GM18861 (cell line): ENCODE results near the gene ANKRD17.
"Not testable (repeated sequence)": the region's sequence is repeated elsewhere in the genome, so short reads cannot be mapped to it uniquely, and the experiment has no call there.

Experiments used
- ATAC-seq: cut with Tn5 transposase; IDR thresholded peaks from one replicate; pipeline ENCODE4 v1.9.1; 2021; ENCODE audit not compliant: unreplicated experiment

The ANKRD17 gene

DNA sequence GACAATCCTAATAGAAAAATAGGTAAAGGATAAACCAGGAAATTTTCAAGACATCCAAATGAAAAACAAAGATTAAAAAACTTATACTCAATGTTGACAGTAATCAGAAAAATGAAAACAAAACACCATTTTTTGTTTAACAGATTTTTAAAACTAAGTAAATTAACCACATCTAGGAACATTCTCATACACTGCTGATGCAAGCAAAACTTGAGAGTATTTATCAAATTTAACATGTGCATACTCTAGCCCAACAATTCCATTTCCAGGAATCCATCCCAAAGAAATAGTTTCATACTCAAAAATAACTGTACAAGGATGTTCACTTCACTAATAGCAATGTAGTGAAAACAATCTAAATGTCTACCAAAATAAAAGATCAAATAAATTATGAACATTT is 11.5 kb downstream of the ANKRD17 start:
- no peak for ATAC-seq

- ATAC-seq, result no peak
Measured at GRCh38 chr4:73245955-73246354, 12.6 kb downstream of the ANKRD17 start.

GRCh38 chr4:73244945-73245601 is 13.5 kb downstream of the ANKRD17 start:
- ATAC-seq, result no peak

DNA sequence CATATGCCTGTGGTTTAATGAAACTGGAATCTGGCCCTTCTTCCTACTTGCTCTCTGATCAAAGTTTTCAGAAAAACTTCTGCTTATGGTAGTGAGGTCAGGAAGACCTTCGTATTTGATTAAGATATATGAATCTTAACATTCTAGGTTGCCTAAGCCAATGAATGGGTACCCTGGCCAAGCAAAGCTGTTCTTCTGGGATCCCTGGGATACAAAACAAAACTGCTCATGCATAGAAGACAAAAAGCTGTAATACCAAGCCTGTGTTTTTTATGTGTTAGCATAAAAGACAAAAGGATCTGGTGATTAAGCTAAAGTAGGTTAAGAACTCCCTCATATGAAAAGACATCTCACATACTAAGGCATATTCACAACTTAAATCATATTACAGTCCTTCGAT is 21.6 kb downstream of the ANKRD17 start:
- no peak for ATAC-seq

GRCh38 chr4:73236151-73236550 is 22.4 kb downstream of the ANKRD17 start:
- ATAC-seq, result no peak

- no peak for ATAC-seq
Measured at GRCh38 chr4:73234712-73235111, 23.9 kb downstream of the ANKRD17 start.

GRCh38 chr4:73231518-73232487 is 26.8 kb downstream of the ANKRD17 start:
- ATAC-seq, result no peak

DNA sequence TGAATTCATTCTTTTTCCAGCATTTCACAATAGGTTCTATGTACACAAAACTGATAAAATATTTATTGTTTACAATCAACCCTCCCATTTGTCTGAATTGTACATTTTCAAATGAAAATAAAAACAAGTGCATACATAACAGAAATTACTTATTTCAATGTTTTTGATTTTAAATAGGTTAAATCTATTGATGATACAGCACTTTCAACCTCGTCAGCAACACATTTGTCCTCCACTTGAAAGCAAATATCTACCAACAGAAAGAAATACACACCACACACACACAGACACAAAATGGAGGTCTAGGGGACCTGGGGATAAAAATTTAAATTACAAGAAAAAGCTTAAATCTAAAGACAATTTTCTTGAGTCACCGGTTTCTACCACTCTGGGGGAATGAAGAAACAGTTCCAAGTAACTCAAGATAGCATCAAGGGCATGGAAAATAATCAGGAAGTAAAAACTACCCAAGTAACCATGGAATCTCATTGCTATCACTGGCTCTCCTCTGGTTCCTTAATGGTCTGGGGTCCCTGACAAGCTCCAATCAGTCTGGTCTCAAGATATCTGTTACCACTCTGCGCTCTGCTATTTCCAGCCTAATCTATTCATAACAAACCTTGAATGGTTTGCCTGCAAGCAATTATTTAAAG is 27.6 kb downstream of the ANKRD17 start:
- no peak for ATAC-seq

GRCh38 chr4:73228800-73229199 is 29.8 kb downstream of the ANKRD17 start:
- ATAC-seq, result not testable (repeated sequence)

DNA sequence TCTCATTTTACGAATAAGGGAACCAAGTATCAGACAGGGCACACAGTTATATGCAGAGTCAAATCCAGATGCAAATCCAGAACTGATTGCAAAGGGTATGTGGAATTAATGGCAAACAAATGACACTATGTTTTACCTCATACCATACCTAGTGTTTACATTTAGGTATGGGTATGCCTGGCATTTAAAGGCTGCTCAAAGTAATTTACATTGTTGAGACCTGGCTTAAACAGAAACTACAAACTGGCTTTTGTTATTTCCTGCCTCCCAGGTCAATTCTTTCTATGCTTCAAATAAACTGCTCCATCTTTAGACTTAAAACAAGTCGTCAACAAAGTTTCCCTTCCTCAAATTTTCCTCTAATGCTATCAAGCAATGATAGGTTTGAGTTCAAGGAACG is 33.7 kb downstream of the ANKRD17 start:
- no peak for ATAC-seq

GRCh38 chr4:73223258-73223650 is 35.3 kb downstream of the ANKRD17 start:
- peak; percentile 10 for ATAC-seq

GRCh38 chr4:73222466-73223257 is 35.9 kb downstream of the ANKRD17 start:
- peak; percentile 99 for ATAC-seq

DNA sequence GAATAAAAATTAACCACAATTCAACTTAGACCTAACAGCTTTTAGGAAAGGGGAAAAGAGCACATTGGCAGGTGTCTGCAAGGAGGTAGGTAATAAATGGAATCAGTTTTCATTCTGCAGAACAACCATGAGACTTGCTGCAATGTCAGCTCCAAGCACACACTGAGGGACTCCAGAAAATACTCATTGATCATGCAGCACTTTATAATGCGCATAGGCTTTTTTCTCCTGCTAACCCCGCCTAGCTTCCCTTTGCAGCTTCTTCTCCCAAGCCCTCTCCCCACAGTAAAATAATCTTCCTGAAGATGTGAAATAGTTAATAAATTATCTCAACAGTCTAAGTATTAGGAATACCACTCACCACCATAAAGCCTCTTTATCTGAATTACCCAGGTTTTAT is 36.9 kb downstream of the ANKRD17 start:
- ATAC-seq, result no peak

DNA sequence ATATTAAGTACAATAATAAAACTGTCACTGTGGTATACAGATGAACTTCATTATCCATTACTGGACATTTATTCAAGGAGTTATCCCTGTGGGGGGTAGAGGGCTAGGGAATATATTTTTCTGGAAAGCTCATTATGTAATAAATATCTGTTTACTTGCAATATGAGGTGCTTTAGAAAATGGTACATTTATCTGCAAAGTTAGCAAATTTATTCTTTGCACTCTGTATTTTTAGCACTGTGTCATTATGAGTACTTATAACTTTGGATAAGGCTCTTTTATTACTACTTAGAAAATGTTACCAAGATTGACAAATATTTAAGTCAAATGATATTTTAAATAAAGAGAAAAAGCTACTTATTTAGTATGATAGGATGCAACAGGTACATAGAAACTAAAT is 37.8 kb downstream of the ANKRD17 start:
- ATAC-seq, result no peak

DNA sequence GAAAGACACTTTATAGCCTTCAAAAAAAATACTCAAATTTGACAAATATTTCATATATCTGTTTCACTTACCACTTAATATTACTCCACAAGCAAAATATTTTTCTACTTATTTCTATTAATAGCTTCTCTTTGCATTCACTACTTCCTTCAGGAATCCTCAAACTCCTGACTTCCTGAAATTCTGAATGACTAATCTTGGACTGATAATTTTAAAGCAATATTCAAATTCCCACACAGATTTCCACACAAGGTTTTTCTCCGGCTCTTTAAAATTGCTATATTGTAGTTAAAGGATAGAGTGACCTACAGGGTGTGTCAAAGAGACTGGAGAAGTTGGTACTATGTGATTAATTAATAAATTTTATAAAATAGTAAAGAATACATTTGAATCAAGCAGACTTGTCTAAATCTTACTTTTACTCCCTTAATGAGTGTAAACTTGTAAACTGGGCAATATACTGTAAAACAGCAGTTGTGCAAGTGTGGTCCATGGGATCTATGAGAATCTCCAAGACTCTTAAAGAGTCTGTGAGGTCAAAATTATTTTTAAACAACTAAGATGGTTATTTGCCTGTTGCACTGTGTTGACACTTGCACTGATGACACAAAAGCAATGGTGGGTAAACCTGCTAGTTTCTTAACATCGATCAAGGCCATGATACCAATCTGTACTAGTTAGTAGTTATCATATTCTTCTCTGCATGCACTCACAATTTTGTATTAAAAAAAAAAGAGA is 44.5 kb downstream of the ANKRD17 start:
- ATAC-seq, result no peak

DNA sequence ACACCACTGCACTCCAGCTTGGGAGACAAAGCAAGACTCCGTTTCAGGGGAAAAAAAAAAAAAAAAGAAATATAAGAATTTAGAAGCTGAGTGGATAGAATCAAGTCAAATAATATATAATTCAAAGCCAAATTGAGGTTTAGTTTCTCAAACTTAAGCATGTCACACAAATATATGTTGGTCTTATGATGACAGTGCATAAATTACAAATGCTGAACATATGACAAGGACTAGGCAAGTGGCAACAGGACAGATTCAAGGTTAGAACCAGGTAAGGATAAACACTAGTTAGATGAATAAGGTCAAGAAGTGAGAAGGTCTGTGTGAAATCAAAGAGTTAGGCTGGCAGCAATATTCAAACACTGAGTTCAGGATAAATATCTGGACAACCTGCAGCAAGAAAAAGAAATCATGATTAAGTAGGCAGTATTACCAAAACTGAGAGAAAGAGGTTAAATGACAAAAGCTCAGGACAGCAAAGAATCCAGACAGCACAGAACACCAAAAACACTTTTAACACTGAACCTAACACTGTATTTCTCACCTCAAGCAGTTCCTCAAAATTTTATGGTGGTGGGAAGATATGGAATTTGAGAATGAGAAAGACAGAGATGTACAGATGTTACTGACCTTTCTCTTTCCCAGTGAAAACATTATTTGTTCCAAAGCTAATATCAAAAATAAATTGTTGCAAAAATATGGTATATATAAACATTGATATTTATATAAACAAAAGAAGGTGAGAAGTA is 45.4 kb downstream of the ANKRD17 start:
- no peak for ATAC-seq

- ATAC-seq, result no peak
Measured at GRCh38 chr4:73211968-73212367, 46.6 kb downstream of the ANKRD17 start.

GRCh38 chr4:73208376-73208775 is 50.2 kb downstream of the ANKRD17 start:
- ATAC-seq, result no peak

DNA sequence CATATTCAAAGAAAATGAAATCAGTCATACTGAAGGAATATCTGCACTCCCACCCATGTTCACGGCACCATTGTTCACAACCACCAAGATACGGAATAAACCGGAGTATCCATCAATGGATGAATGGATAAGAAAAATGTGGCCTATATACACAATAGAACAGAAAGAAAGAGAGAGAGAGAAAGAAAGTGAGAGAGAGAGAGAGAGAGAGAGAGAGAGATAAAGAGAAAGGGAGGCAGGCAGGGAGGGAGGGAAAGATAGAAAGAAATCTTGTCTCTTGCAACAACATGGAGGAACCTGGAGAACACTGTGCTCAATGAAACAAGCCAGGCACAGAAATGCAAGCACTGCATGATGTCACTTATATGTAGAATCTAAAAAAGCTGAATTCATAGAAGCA is 52.4 kb downstream of the ANKRD17 start:
- ATAC-seq, result no peak

DNA sequence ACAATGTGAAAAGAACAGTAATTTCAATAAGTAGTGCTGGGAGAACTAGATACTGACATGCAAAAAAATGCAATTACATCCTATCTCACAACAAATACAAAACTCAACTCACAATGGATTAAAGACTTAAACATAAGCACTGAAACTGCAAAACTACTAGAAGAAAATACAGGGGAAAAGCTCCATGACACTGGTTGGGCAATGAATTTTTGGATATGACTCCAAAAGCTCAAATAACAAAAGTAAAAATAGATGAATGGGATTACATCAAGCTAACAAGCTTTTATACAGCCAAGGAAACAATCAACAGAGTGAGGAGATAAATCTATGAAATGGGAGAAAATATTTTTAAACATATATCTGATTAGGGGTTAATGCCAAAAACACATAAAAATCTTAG is 53.1 kb downstream of the ANKRD17 start:
- no peak for ATAC-seq
